Cardiac muscle cell (in vitro differentiated cells and primary cell): ENCODE data around the gene CIB2. TPM values are rescaled to one million over a fixed set of nuclear protein-coding genes. Genes with fewer than 3 reads are reported as not detected.

Source experiments
- DNase-seq, 2 donors: peaks; one replicate each; pipeline versions ENCODE4 v3.0.0 to v3.0.0-alpha.2; 2010 to 2017; ENCODE audit warnings: low read depth in 1 of 2, low spot score in 1 of 2
- H3K27ac ChIP-seq: fragments of 200-600 bp; sonication (generic); 2 replicates; pipeline ENCODE4 v1.5.1; 2016
- H3K27me3 ChIP-seq: fragments of 200-600 bp; sonication (generic); 2 replicates; pipeline ENCODE4 v1.6.0; 2016; ENCODE audit warnings: control low read depth
- H3K36me3 ChIP-seq: fragments of 200-600 bp; sonication (generic); 2 replicates; pipeline ENCODE4 v1.5.1; 2016; ENCODE audit warnings: control low read depth
- H3K4me1 ChIP-seq: fragments of 200-600 bp; sonication (generic); 2 replicates; pipeline ENCODE4 v1.8.1; 2017; ENCODE audit warnings: low read depth, mild to moderate bottlenecking, mixed run types
- H3K4me3 ChIP-seq: fragments of 200-600 bp; sonication (generic); 2 replicates; pipeline ENCODE4 v1.5.1; 2016; ENCODE audit warnings: mild to moderate bottlenecking
- H3K9me3 ChIP-seq: fragments of 200-600 bp; sonication (generic); 2 replicates; pipeline ENCODE4 v1.5.1; 2017; ENCODE audit warnings: low read depth, mild to moderate bottlenecking, control low read depth
- CTCF ChIP-seq: IDR thresholded peaks from 2 replicates; pipeline ENCODE4 v1.5.1; 2012; ENCODE audit warnings: low read depth, mild to moderate bottlenecking, low read length
- polyA plus RNA-seq: library from polyadenylated mRNA; unstranded; fragments of >200 nt; fragmentation: Nextera tagmentation; extraction: Ambion mirVana; gene quantifications from 2 replicates; pipeline ENCODE4 v1.2.1, GENCODE V29; 2016
- total RNA-seq: library from RNA; depleted of rRNA; stranded (reverse); fragments of >200 nt; gene quantifications from 2 replicates; pipeline ENCODE4 v1.2.3, GENCODE V29; 2016

The CIB2 gene
- total and polyA plus RNA-seq, 2 experiments from 2014 or later, result 59.9 to 63.4 TPM

GRCh38 chr15:78149068-78149804 is 18.0 kb upstream of the CIB2 start, which contains the start of gene IDH3A:
Gene IDH3A (plus strand): TSS chr15:78149362. CDS start chr15:78149404, 42 bp downstream.
- H3K4me1 ChIP-seq, result peaks cover 8% of the 10 kb centered on the region
- peak within 1 kb of the TSS; percentile 71 for H3K27ac ChIP-seq
- H3K36me3 ChIP-seq, result no peaks in the 10 kb centered on the region
- peak within 1 kb of the TSS; percentile 65 for H3K4me3 ChIP-seq
- no peaks in the 10 kb centered on the region for H3K27me3 ChIP-seq
- no peaks in the 10 kb centered on the region for H3K9me3 ChIP-seq
- DNase-seq, result peak; percentile 98 to 99
- TF ChIP-seq CTCF, result no peak

- no peaks in the 10 kb centered on the region for H3K36me3 ChIP-seq
- no peak overlapping the region for H3K27ac ChIP-seq
- no peaks in the 10 kb centered on the region for H3K9me3 ChIP-seq
- no peaks in the 10 kb centered on the region for H3K27me3 ChIP-seq
- no peak for TF ChIP-seq CTCF
- H3K4me3 ChIP-seq, result peak overlapping the region; percentile 65
- peaks cover 8% of the 10 kb centered on the region for H3K4me1 ChIP-seq
- DNase-seq, result peak; percentile 10
These were observed 17.3 kb upstream of the CIB2 start for GRCh38 chr15:78148392-78149067.

GRCh38 chr15:78147566-78147965 is 16.3 kb upstream of the CIB2 start:
- Histone ChIP-seq H3K4me3 (no peak overlapping the region), H3K9me3 (no peaks in the 10 kb centered on the region), H3K36me3 (no peaks in the 10 kb centered on the region), H3K27ac (no peak overlapping the region), H3K4me1 (peaks cover 8% of the 10 kb centered on the region), H3K27me3 (no peaks in the 10 kb centered on the region)
- no peak for TF ChIP-seq CTCF
- no peak for DNase-seq

- peaks cover 8% of the 10 kb centered on the region for H3K4me1 ChIP-seq
- H3K4me3 ChIP-seq, result no peak overlapping the region
- H3K27me3 ChIP-seq, result no peaks in the 10 kb centered on the region
- TF ChIP-seq CTCF, result no peak
- no peak for DNase-seq
- no peaks in the 10 kb centered on the region for H3K36me3 ChIP-seq
- no peak overlapping the region for H3K27ac ChIP-seq
- H3K9me3 ChIP-seq, result no peaks in the 10 kb centered on the region
These were observed 15.3 kb upstream of the CIB2 start for GRCh38 chr15:78146425-78147154.

- DNase-seq, result no peak
- no peak for TF ChIP-seq CTCF
These were observed 11.1 kb upstream of the CIB2 start for GRCh38 chr15:78142332-78142731.

More at GRCh38 chr15:78142332-78142731, 11.1 kb upstream of the CIB2 start:
- no peak overlapping the region for H3K27ac ChIP-seq
- no peaks in the 10 kb centered on the region for H3K27me3 ChIP-seq
- H3K4me1 ChIP-seq, result no peaks in the 10 kb centered on the region
- H3K9me3 ChIP-seq, result no peaks in the 10 kb centered on the region
- H3K4me3 ChIP-seq, result no peak overlapping the region
- H3K36me3 ChIP-seq, result no peaks in the 10 kb centered on the region
